BJ (cell line): ENCODE results near the gene GPHB5. TPM values are rescaled to one million over a fixed set of nuclear protein-coding genes. Genes with fewer than 3 reads are reported as not detected.

ENCODE experiments used
- CTCF ChIA-PET: fragments of 350-600 bp; formaldehyde crosslinking; extraction: SDS; loops from one replicate; lab custom pipeline; 2021; ENCODE audit warnings: antibody characterized with exemption, inconsistent platforms; lab: Yijun Ruan, JAX
- POLR2A ChIA-PET: fragments of 300-600 bp; sonication (Branson Sonifier 250); formaldehyde crosslinking; extraction: SDS; loops from one replicate; lab custom pipeline; 2021; ENCODE audit warnings: antibody characterized with exemption; lab: Charles Lee
- DNase-seq: peaks from one replicate; pipeline ENCODE4 v3.0.0-alpha.2; 2011; ENCODE audit warnings: low read depth
- H3K27me3 ChIP-seq: 2 replicates; pipeline ENCODE4 v1.6.0; 2011; ENCODE audit warnings: low read length; ENCODE audit not compliant: control insufficient read depth, insufficient read depth
- H3K36me3 ChIP-seq: 2 replicates; pipeline ENCODE4 v1.5.1; 2011; ENCODE audit warnings: low read length; ENCODE audit not compliant: control insufficient read depth, insufficient read depth
- H3K4me3 ChIP-seq: 2 replicates; pipeline ENCODE4 v1.5.1; 2011; ENCODE audit warnings: low read depth, mild to moderate bottlenecking, control low read depth, low read length
- CTCF ChIP-seq: IDR thresholded peaks from 2 replicates; pipeline ENCODE4 v1.5.1; 2011; ENCODE audit warnings: low read depth, mild to moderate bottlenecking, control low read depth, inconsistent platforms, low read length, moderate library complexity; ENCODE audit not compliant: insufficient read depth
- polyA plus RNA-seq: library from polyadenylated mRNA; depleted of rRNA; stranded (reverse); fragments of >200 nt; gene quantifications from 2 replicates; pipeline ENCODE4 v1.2.3, GENCODE V29; 2011

Gene GPHB5
- polyA plus RNA-seq, 1 experiment: not detected

DNA sequence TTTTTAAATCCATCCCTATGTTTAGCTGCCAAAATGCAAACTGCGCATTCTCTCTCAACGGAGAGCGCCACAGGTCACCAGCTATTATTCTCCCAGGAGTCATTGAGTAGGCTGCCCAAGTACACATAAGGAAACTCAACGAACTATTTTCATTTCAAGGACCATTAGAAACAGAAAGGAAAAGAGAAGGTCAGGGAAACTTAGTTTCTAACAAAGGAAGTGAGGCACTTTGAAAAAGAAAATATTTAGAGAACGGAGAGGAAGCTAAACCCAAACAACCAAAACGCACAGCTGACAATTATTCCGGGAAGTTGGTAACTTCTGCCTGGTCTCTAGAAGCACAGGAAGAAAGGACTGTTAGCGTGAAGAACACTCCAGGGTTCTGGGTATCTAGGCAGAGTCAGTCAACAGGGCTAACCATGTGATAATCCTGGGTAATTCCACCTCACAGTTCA is 23.5 kb downstream of the GPHB5 start:
- H3K27me3 ChIP-seq: no peaks in the 10 kb centered on the region
- H3K4me3 ChIP-seq: no peak overlapping the region
- no peak for DNase-seq
- TF ChIP-seq CTCF: no peak
- POLR2A ChIA-PET: no interaction called here
- peaks cover 2% of the 10 kb centered on the region for H3K36me3 ChIP-seq
- CTCF ChIA-PET: no interaction called here

- ChIA-PET CTCF (no interaction called here), POLR2A (no interaction called here)
- H3K36me3 ChIP-seq: peaks cover 2% of the 10 kb centered on the region
- no peak for DNase-seq
- no peak overlapping the region for H3K4me3 ChIP-seq
- H3K27me3 ChIP-seq: no peaks in the 10 kb centered on the region
- no peak for TF ChIP-seq CTCF
These were observed 25.9 kb downstream of the GPHB5 start for GRCh38 chr14:63292805-63293204.

DNA sequence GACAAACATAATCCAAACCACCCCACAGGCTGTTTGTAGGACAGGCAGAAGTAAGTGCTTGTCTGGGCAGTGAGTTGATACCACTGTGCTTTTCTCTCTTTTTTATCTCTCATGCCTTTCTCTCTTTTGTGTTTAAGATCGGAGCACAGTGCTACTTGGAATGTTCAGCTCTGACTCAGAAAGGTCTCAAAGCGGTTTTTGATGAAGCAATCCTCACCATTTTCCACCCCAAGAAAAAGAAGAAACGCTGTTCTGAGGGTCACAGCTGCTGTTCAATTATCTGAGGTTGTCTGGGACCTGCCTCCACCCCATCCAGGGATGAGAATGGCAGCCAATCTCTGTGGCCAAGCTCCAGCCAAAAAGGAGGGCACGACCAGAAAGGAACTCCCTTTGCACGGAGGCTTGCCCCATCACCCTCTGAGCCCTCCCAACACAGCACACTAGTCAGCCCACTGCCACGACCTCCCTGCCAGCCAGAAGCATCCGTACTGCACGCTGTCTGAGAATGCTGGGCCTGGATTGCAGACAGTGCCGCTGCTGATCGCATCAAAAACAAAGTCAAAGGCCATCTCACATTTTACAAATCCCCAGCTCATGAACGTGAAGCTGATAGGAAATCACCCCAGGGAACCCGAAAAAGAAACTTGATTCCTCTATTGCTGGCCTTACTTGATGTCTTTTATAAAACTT is 27.8 kb downstream of the GPHB5 start:
- ChIA-PET POLR2A (no interaction called here), CTCF (interaction anchor here (0.7 to 1.3 kb wide), 3 partner anchors 14 to 116 kb away, joined by 3 to 5 read pairs (median 5); no protein-coding TSS in a partner anchor)
- DNase-seq: no peak
- TF ChIP-seq CTCF: no peak
- peaks cover 2% of the 10 kb centered on the region for H3K36me3 ChIP-seq
- H3K27me3 ChIP-seq: no peaks in the 10 kb centered on the region
- H3K4me3 ChIP-seq: no peak overlapping the region

GRCh38 chr14:63288853-63289252 is 29.9 kb downstream of the GPHB5 start:
- ChIA-PET POLR2A (no interaction called here), CTCF (interaction anchor here (0.9 to 1.2 kb wide), 2 partner anchors 11 to 21 kb away, joined by 3 to 8 read pairs; no protein-coding TSS in a partner anchor)
- H3K27me3 ChIP-seq: no peaks in the 10 kb centered on the region
- peaks cover 2% of the 10 kb centered on the region for H3K36me3 ChIP-seq
- no peak for TF ChIP-seq CTCF
- no peak overlapping the region for H3K4me3 ChIP-seq
- no peak for DNase-seq

DNA sequence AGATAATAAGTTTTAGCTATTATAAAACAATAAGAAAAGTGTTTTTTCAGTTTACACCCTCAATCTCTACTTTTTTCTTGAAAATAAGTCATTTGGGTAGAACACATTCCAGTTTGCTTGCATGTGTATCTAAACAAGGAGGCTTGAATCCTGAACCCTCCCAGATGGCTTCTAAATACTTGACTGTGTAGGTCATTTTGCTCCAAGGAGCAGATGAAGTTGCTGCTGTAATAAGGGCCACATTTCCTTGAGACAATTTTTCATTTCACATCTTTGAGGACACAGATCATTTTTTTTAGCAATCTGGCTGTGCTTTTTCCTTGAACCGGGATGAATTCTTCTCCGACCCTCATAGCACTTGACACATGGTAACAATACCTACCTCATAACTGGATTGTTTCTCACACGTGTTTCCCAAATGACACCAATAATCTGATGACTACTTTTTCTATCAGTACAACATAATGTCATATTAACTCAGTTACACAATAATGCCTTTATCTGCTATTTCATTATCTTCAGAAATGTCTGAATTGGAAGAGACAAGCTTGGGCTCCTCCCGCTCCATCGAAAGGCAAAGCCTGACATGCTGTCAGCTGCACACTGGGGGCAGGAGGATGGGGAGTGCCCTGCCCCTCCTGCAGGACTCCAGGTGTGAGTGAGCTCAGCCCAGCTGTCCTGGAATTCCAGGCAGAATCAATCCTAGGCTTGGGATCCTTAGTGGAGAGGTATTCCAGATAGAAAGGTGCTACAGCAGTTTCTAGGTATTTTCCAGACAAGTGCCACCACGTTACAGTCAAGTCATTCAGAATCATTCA is 30.9 kb downstream of the GPHB5 start:
- peak; percentile 59 for DNase-seq
- POLR2A ChIA-PET: no interaction called here
- no peak overlapping the region for H3K4me3 ChIP-seq
- TF ChIP-seq CTCF: no peak
- H3K27me3 ChIP-seq: no peaks in the 10 kb centered on the region
- CTCF ChIA-PET: interaction anchor here (1.4 to 1.5 kb wide), 2 partner anchors 10 to 12 kb away, joined by 3 to 7 read pairs; no protein-coding TSS in a partner anchor
- peaks cover 2% of the 10 kb centered on the region for H3K36me3 ChIP-seq
